GM10248 (cell line): Measurements from ENCODE around the gene ARHGAP15.

Experiments
- CTCF ChIA-PET: fragments of 300-600 bp; sonication (Branson Sonifier 250); formaldehyde crosslinking; extraction: SDS; loops from one replicate; lab custom pipeline; 2021; ENCODE audit warnings: antibody characterized with exemption; lab: Yijun Ruan, JAX
- POLR2A ChIA-PET: fragments of 350-650 bp; sonication (Branson Sonifier 250); formaldehyde crosslinking; extraction: SDS; loops from one replicate; lab custom pipeline; 2020; ENCODE audit warnings: antibody characterized with exemption; lab: Yijun Ruan, JAX
- DNase-seq: peaks from one replicate; pipeline ENCODE4 v3.0.0; 2012; ENCODE audit errors: extremely low spot score
- TF ChIP-seq, protein P1 (sequence below): IDR thresholded peaks from 2 replicates; pipeline ENCODE4 v1.5.1; 2012; ENCODE audit warnings: mild to moderate bottlenecking, low read depth; ENCODE audit errors: extremely low read depth, missing control alignments, control extremely low read depth

The ARHGAP15 gene

DNA sequence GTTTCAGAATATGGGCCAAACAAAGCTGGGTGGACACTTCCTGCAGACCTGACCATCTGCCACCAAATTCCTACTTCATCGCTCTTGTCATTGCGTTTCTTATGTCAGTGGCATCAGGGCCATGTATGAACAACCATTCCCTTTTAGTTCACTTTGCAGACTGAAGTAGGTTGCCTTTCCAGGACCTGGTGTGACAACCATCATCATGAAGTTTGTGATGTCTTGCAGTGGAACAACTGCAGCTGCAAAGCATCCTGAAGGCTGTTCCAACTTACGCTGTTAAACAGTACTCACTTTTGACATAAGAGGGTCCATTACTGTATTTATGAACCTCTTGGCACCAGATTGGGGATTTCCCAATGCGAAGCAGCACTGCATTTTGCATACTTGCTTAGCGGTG, 511.6 kb downstream of the ARHGAP15 start:
- CTCF ChIA-PET, result no interaction called here
- TF ChIP-seq, protein P1, sequence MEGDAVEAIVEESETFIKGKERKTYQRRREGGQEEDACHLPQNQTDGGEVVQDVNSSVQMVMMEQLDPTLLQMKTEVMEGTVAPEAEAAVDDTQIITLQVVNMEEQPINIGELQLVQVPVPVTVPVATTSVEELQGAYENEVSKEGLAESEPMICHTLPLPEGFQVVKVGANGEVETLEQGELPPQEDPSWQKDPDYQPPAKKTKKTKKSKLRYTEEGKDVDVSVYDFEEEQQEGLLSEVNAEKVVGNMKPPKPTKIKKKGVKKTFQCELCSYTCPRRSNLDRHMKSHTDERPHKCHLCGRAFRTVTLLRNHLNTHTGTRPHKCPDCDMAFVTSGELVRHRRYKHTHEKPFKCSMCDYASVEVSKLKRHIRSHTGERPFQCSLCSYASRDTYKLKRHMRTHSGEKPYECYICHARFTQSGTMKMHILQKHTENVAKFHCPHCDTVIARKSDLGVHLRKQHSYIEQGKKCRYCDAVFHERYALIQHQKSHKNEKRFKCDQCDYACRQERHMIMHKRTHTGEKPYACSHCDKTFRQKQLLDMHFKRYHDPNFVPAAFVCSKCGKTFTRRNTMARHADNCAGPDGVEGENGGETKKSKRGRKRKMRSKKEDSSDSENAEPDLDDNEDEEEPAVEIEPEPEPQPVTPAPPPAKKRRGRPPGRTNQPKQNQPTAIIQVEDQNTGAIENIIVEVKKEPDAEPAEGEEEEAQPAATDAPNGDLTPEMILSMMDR, result no peak
- POLR2A ChIA-PET, result no interaction called here
- no peak for DNase-seq

DNA sequence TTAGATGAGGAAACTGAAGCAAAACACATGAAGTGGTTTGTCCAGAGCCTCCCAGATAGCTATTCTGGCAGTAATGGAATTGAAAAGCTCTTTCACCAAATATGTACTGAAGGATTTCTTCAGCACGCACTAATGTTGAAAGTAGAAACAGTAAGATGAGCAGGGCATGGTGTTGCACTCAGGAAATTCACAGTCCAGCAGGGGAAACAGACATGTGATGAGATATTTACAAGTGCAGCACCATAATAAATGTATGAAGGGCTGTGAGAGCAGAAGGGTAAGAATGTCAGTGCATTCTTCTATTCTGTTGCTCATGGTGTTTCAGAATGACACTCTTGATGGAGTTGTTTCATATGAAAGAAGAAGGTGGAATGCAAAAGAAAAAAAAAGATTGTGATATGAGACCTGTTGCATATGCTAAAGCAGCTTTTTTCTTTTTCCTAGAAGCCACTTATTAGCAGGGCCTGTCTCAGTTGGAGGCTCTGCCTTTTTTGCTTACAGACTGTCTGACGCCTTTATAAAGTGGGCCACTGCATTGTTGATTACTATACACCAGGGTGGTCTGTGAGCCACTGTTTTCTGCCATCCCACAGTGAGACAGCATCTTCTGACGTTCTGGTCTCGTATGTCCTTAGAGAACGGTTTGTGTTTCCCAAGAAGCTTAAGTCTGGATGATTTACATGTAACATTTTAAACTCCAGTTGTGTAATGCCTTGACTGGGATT, 516.9 kb downstream of the ARHGAP15 start:
- no peak for DNase-seq
- TF ChIP-seq, protein P1, result no peak
- ChIA-PET CTCF (interaction anchor here (1.4 to 1.9 kb wide), 3 partner anchors 11 to 30 kb away, joined by 3 to 6 read pairs (median 5); no protein-coding TSS in a partner anchor), POLR2A (no interaction called here)

DNA sequence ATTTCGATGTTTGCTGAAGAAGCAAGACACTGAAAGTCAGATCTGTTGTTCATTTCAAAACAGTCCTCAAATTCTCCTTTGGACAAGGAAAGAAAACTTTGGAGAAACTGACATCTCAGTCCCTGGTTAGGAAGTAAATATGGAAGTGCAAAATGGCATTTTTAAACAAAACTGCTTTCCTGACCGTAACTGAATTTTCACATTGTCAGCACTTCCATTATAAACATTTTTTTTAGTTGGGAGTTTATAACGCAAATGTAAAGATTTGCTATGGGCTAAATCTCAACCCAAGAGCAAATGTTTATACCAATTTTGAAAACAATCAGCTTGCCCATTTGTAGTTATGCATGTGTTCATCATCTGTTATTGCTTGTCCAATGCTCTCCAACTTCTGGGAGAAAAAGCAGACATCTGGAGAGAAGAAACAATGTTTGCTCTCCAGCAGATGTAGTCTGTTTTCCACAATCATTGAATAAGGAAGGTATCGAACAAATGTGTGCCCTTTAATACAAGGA, 520.1 kb downstream of the ARHGAP15 start:
- TF ChIP-seq, protein P1, result no peak
- DNase-seq, result no peak
- ChIA-PET POLR2A (no interaction called here), CTCF (interaction anchor here (1.0 kb wide), 1 partner anchor 9 kb away, joined by 3 read pairs; no protein-coding TSS in a partner anchor)

DNA sequence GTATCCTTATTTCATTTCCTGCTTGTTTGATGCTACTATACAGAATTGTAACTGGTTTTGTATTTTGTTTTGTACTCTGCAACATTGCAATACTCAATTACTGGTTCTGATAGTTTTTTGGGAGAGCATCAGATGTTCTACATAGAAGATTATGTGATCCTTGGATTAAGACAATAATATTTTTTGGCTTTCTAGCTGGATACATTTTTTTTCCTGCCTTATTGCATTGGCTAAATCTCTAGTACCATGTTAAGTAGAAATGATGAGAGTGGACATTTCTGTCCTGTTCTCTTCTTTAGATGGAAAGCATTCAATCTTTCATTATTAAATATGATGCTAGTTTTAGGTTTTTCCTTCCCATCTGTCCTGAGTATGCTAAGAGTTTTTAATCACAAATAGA, 523.5 kb downstream of the ARHGAP15 start:
- no peak for DNase-seq
- CTCF ChIA-PET, result no interaction called here
- POLR2A ChIA-PET, result no interaction called here
- TF ChIP-seq, protein P1, result no peak

DNA sequence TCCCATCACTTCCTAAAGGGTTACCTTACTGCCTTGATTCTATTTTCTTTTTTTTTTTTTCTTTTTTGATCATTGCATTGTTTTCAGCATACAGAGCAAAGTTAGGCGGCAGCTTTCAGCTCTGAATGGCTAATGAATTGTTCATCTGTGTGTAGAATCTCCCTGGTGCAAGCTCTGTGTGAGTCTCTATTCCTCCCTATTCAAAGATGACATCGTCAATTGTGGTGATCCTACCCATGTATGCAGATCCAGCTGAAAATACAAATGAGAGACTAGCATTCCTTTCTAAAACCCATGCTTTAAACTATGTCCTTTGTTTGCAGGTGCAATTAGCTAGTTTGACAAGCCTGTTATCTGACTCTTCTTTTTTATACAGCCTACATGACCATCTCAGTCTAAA, 539.0 kb downstream of the ARHGAP15 start:
- ChIA-PET POLR2A (no interaction called here), CTCF (interaction anchor here (0.8 to 1.6 kb wide), 2 partner anchors 12 to 19 kb away, joined by 3 read pairs; no protein-coding TSS in a partner anchor)
- TF ChIP-seq, protein P1, result no peak
- DNase-seq, result no peak

DNA sequence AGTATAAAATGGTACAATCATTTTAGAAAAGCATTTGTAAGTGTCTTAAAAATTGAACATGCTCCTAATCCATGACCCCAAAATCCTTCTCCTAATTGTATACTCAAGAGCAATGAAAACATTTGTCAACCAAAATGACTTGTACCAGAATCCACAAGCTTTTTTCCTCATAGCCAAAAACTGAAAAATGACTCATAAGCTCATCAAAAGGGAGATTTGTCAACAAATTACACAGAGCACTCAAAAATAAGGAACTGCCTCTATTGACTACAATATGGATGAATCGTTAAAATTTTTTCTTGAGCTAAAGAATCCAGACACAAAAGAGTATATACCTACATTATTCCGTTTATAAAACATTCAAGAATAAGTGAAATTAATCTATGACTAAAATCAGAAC, 544.8 kb downstream of the ARHGAP15 start:
- POLR2A ChIA-PET, result no interaction called here
- CTCF ChIA-PET, result no interaction called here
- DNase-seq, result no peak
- TF ChIP-seq, protein P1, result no peak
